Upper lobe of right lung (tissue), 1 donor: ENCODE measurements around the gene PPP1R13B. TPM values are rescaled to one million over a fixed set of nuclear protein-coding genes. Genes with fewer than 3 reads are reported as not detected.

Source experiments
- ATAC-seq: fragments of 200-7000 bp; cut with Tn5 transposase; one replicate; pipeline ENCODE4 v1.9.1; 2020; ENCODE audit warnings: mild to moderate bottlenecking, moderate library complexity
- DNase-seq: peaks from one replicate; pipeline ENCODE4 v3.0.0-alpha.2; 2020
- H3K27ac ChIP-seq: fragments of 200-600 bp; one replicate; pipeline ENCODE4 v1.8.0; 2022
- H3K27me3 ChIP-seq: fragments of 200-600 bp; one replicate; pipeline ENCODE4 v1.8.0; 2022; ENCODE audit warnings: mild to moderate bottlenecking
- H3K36me3 ChIP-seq: fragments of 200-600 bp; one replicate; pipeline ENCODE4 v1.8.0; 2022
- H3K4me1 ChIP-seq: fragments of 200-600 bp; one replicate; pipeline ENCODE4 v1.8.0; 2022
- H3K4me3 ChIP-seq: fragments of 200-600 bp; one replicate; pipeline ENCODE4 v1.8.0; 2022; ENCODE audit warnings: mild to moderate bottlenecking
- H3K9me3 ChIP-seq: fragments of 200-600 bp; one replicate; pipeline ENCODE4 v1.8.0; 2022
- intact Hi-C: fragments of 100-400 bp; cut with DNase I; formaldehyde crosslinking; loops from one replicate; pipeline ENCODE4 v1.11.0; 2022
- total RNA-seq: library from RNA; stranded (reverse); fragmentation: NEBNext Ultra II Directional; extraction: Animal tissue kit (Norgen Biotek cat#: 25700); gene quantifications from one replicate; pipeline ENCODE4 v1.2.1, GENCODE V29; 2021
- TF ChIP-seq, protein P1 (sequence below): fragments of 200-600 bp; IDR thresholded peaks from one replicate; pipeline ENCODE4 v1.8.0; 2022; ENCODE audit warnings: antibody characterized with exemption
- donor health status: DM: no; HTN: yes; CAD: no; lungs with severe emphysema.

Gene PPP1R13B
- total RNA-seq, 1 donor from 2014 or later: 78.5 TPM

GRCh38 chr14:103854822-103855733 is 7.7 kb upstream of the PPP1R13B start:
- ATAC-seq (peak; percentile 78), DNase-seq (peak; percentile 85)
- intact Hi-C loops: no loop called here
- Histone ChIP-seq H3K9me3 (no peaks in the 10 kb centered on the region), H3K36me3 (no peaks in the 10 kb centered on the region), H3K4me3 (no peak overlapping the region), H3K27ac (peak overlapping the region; percentile 68), H3K27me3 (no peaks in the 10 kb centered on the region), H3K4me1 (peaks cover 28% of the 10 kb centered on the region)
- TF ChIP-seq, protein P1, sequence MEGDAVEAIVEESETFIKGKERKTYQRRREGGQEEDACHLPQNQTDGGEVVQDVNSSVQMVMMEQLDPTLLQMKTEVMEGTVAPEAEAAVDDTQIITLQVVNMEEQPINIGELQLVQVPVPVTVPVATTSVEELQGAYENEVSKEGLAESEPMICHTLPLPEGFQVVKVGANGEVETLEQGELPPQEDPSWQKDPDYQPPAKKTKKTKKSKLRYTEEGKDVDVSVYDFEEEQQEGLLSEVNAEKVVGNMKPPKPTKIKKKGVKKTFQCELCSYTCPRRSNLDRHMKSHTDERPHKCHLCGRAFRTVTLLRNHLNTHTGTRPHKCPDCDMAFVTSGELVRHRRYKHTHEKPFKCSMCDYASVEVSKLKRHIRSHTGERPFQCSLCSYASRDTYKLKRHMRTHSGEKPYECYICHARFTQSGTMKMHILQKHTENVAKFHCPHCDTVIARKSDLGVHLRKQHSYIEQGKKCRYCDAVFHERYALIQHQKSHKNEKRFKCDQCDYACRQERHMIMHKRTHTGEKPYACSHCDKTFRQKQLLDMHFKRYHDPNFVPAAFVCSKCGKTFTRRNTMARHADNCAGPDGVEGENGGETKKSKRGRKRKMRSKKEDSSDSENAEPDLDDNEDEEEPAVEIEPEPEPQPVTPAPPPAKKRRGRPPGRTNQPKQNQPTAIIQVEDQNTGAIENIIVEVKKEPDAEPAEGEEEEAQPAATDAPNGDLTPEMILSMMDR: no peak

GRCh38 chr14:103854017-103854808 is 6.8 kb upstream of the PPP1R13B start:
- TF ChIP-seq, protein P1: no peak
- no peak for ATAC-seq
- Histone ChIP-seq H3K9me3 (no peaks in the 10 kb centered on the region), H3K27me3 (no peaks in the 10 kb centered on the region), H3K4me3 (no peak overlapping the region), H3K36me3 (no peaks in the 10 kb centered on the region), H3K27ac (no peak overlapping the region), H3K4me1 (peaks cover 24% of the 10 kb centered on the region)
- intact Hi-C loops: no loop called here
- no peak for DNase-seq

- intact Hi-C loops: no loop called here
- DNase-seq (peak; percentile 50), ATAC-seq (no peak)
- Histone ChIP-seq H3K4me3 (no peak overlapping the region), H3K4me1 (peaks cover 19% of the 10 kb centered on the region), H3K9me3 (no peaks in the 10 kb centered on the region), H3K27me3 (no peaks in the 10 kb centered on the region), H3K27ac (no peak overlapping the region), H3K36me3 (no peaks in the 10 kb centered on the region)
- TF ChIP-seq, protein P1: no peak
Measured at GRCh38 chr14:103849151-103849886, 1.9 kb upstream of the PPP1R13B start.

DNA sequence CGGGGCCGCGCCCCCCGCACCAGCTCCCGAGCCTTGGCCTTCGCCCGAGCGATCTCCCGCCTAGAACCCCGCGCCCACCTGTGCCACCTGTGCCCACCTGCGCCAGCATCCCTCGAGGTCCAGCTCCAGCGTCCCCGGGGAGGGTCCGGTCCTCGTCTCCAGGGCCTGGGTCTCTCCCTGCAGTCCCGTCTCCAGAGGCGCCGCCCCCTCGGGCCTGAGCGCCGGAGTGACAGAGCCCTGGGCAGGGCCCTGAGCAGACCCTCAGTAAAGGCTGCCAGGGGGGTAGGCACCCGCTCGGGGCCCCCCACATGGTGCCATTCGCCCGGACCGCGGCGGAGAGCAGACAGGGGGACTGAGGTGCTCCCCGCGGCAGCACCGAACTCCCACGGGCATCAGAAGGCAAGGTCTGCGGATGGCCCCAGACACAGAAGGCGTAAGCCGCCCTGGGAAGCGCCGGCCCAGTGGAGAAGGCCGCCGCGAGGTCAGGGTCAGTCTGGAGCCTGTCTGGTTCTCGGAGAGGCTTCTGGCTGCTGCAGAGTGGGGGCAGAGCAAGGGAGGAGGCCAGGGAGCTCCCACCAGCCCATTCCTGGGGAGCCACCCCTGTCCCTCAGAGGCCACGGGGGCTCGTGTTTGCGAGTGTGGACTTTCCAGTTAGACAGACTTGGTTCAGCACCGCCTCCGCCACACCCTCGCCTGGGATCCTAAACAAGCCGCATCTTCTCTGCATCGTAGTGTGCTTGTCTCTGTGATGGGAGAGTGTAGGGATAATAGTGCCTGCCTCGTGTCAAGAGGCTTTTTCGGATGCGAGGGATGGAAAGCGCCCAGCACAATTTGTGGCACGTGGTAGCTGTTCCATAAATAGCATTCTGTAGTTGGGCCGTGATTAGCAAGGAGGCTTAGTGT is 1.1 kb upstream of the PPP1R13B start:
- peak; percentile 6 for ATAC-seq
- peak; percentile 76 for DNase-seq
- intact Hi-C loops: no loop called here

More for the DNA sequence above, 1.1 kb upstream of the PPP1R13B start:
- no peaks in the 10 kb centered on the region for H3K36me3 ChIP-seq
- no peaks in the 10 kb centered on the region for H3K9me3 ChIP-seq
- TF ChIP-seq, protein P1: no peak
- H3K4me1 ChIP-seq: peaks cover 17% of the 10 kb centered on the region
- peak overlapping the region; percentile 75 for H3K4me3 ChIP-seq
- no peaks in the 10 kb centered on the region for H3K27me3 ChIP-seq
- peak overlapping the region; percentile 72 for H3K27ac ChIP-seq
